HG03039 (cell line): ENCODE data around the gene MOCS1.

Experiments
- ATAC-seq: cut with Tn5 transposase; IDR thresholded peaks from one replicate; pipeline ENCODE4 v1.9.1; 2021; ENCODE audit warnings: mild to moderate bottlenecking, moderate library complexity; ENCODE audit not compliant: unreplicated experiment

The MOCS1 gene

DNA sequence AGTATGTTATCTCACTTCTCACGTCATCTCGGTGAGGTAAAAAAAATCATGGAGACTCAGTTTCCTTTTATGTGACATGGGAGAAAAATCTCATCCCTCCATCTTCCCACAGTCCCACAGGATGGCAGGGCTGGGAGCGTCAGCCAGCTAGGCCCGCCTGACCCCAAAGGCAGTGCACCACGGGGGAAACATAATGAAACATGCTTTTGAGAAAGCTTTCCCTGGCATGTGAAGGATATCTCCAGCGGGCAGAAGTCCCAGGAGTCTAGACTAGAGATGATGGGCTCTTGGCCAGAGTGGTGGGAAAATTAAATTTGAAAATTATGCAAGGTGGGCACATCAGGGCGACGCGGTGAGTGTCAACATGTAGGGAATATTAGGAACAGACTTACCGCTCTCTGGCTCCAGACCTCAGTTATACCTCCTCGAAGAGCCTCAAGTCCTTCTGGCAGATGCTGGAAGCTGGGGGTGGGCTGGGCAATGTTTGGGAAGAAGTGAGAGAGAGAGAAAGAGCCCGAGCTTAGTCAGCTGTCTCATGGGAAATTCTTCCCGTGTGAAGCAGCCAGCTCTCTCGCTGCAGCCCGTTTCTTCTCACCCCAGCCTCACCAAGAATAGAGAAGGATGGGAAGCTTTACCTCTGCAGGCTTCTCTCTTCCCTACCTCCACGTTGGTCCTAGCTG is 52.3 kb downstream of the MOCS1 start:
- no peak for ATAC-seq

DNA sequence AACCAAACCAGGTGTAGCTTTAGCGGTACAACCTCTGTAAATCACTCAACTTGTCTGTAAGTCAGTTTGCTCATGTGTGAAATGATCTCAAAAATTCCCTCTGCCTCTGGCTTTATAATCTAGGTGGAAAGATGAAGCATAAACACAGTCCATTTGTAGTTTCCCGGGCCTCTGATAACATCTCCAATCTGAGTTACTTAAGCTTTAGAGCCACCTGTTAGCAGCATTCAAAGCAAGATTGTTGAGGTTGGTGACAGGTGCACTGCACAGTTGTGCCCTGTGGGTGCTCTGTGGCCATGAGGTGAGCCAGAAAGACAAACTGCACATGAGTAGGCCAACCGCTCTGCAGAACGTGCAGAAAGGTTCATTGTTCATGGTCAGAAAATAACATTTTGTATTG is 53.7 kb downstream of the MOCS1 start:
- no peak for ATAC-seq

DNA sequence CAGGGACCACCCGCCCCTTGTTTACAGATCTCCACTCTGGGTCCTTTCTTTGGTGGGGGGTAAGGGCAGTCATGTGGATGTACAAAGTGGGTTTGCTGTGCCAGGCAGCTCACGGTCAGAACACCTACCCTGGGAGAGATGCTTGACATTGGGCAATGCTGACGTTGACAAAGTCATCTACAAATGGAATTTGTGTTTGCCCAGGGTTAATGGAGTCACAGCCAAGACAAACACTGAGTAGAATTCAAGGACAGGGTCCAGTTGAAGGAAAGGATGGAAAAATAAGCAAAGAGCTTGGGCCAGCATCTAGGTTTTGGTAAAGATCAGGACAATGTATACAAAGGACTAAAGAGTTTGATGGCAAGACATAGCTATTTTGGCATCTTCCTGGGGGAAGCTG is 54.7 kb downstream of the MOCS1 start:
- no peak for ATAC-seq

DNA sequence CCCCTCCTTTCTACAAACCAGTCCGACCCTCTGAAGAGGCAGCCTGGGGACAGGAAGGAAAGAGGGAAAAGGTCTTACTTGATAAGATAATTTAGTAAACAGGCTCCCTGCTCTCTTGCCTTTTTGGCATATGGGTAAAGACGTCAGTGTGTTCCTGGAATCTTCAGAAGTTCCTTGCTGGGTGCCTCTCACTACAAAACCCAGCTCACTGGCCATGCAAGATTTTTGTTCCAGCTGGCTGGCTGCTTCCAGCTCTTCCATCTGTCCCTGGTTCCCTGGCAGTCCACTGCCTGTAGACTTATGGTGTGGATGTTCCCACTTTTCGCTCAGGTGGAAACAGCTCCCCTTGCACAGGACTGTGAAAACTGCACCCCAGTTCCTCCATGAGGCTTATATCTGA is 57.4 kb downstream of the MOCS1 start:
- ATAC-seq, result no peak

GRCh38 chr6:39876111-39876510 is 58.2 kb downstream of the MOCS1 start:
- no peak for ATAC-seq

DNA sequence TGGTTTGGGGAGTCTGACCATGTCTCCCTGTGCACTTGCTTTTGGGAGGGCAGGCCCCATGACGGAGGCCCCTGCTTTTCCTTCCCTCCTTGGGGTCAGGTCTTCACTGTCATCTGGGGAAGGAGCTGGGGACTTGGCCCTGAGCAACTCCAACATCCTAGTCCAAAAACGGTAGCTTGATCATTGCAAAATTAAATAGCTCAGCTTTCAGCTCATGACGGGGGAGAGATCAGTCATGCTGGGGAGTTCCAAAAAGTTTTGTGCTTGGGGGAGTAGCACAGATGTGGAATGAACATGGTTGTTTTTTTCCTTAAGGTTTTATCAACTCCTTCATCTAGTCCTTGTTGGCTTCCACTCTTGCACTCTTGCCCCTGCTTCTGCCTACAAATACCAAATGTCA is 60.8 kb downstream of the MOCS1 start:
- ATAC-seq, result no peak

DNA sequence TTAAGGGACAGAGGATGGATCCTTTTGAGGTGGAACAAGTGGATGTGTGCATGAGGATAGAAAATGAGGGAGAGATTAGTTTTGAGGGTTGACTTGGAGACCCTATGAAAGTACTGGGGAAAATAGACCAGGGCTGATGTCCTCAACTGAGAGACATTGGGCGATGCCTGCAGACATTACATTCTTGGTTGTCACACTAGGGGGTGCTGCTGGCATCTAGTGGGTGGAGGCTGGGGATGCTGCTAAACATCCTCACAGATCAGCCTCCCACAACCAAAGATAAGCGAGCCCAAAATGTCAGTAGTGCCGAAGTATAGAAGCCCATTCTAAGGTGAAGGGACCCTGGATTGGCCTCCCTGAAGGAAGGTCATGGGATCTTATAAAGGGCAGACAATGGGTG is 63.3 kb downstream of the MOCS1 start:
- no peak for ATAC-seq

GRCh38 chr6:39867592-39867991 is 66.7 kb downstream of the MOCS1 start:
- ATAC-seq, result no peak

- ATAC-seq, result no peak
Measured at GRCh38 chr6:39865011-39865888, 69.0 kb downstream of the MOCS1 start.

- no peak for ATAC-seq
Measured at GRCh38 chr6:39861663-39862062, 72.6 kb downstream of the MOCS1 start.

GRCh38 chr6:39859025-39859424 is 75.2 kb downstream of the MOCS1 start:
- ATAC-seq, result no peak

- ATAC-seq, result no peak
Measured at GRCh38 chr6:39855356-39855995, 78.8 kb downstream of the MOCS1 start.
